Bladder microvascular endothelial cell (primary cell): Measurements from ENCODE around the gene YEATS4. TPM values are rescaled to one million over a fixed set of nuclear protein-coding genes. Genes with fewer than 3 reads are reported as not detected.

Experiments used
- total RNA-seq: library from RNA; depleted of rRNA; stranded (reverse); fragments of >200 nt; gene quantifications from 2 replicates; pipeline ENCODE4 v1.2.3, GENCODE V29; 2014

The YEATS4 gene
- 12.6 and 15.4 TPM in 2 replicates for total RNA-seq

GRCh38 chr12:69359531-69360347, at the start of gene YEATS4:
Gene YEATS4 (plus strand): TSS chr12:69359743. CDS start chr12:69359973, 230 bp downstream.

GRCh38 chr12:69348162-69348938, 11.2 kb upstream of the YEATS4 start, which contains the start of gene LYZ:
Gene LYZ (plus strand): TSS chr12:69348381. CDS start chr12:69348409, 28 bp downstream.

Other genes starting within 250 kb of the YEATS4 start
- gene CPSF6, start 120.2 kb upstream of the YEATS4 start, total RNA-seq, result 17.3 and 34.3 TPM in 2 replicates
- not detected in 2 replicates for gene LYZ, start 11.4 kb upstream of the YEATS4 start, total RNA-seq
- gene FRS2, start 110.6 kb downstream of the YEATS4 start, total RNA-seq, result 7.4 and 19.9 TPM in 2 replicates
- gene CCT2, start 225.7 kb downstream of the YEATS4 start, total RNA-seq, result 149 and 263 TPM in 2 replicates